ENCODE data around the gene SH3RF1. TPM values are rescaled to one million over a fixed set of nuclear protein-coding genes. Genes with fewer than 3 reads are reported as not detected.

Gene SH3RF1
- total and polyA plus RNA-seq, 10 of the 15 experiments (the other 5 are each of a cell fraction or from before 2014, with no cell fraction given): 4.5 to 22.5 (median 10.4) TPM

- in situ Hi-C loops (cut with MboI) (no loop called here), intact Hi-C loops (cut with micrococcal nuclease; ENCODE audit: unreplicated experiment) (no loop called here)
- no peak for FAIRE-seq
- ChIA-PET RAD21 (ENCODE audit: unreplicated experiment) (interaction anchor here (0.7 to 1.1 kb wide), 2 partner anchors 25 to 127 kb away, joined by 3 read pairs; no protein-coding TSS in a partner anchor), CTCF (interaction anchor here (1.0 kb wide), 1 partner anchor 245 kb away, joined by 3 read pairs; no protein-coding TSS in a partner anchor), SMC1A (ENCODE audit: uncharacterized antibody, unreplicated experiment) (interaction anchor here (0.7 to 1.7 kb wide), 9 partner anchors 9 to 342 kb away, joined by 3 to 7 read pairs (median 3); no protein-coding TSS in a partner anchor), POLR2A (no interaction called here)
- DNase-seq (ENCODE audit: low read depth, low spot score): no peak
- Histone ChIP-seq H3K27ac (ENCODE audit: control insufficient read depth, insufficient read depth) (no peak overlapping the region), H3K4me3 (no peak overlapping the region), H3K9me3 (replicated peaks; ENCODE audit: control insufficient read depth, insufficient read depth, low read length) (no peaks in the 10 kb centered on the region), H3K79me2 (ENCODE audit: control insufficient read depth, insufficient read depth, low read length) (no peaks in the 10 kb centered on the region), H3K27me3 (replicated peaks in 1 of 2; ENCODE audit: control insufficient read depth in 2 of 2, insufficient read depth in 2 of 2, low read length in 1 of 2) (no peaks in the 10 kb centered on the region), H3K9ac (ENCODE audit: control insufficient read depth, insufficient read depth, low read length) (no peak overlapping the region), H4K20me1 (ENCODE audit: control insufficient read depth, insufficient read depth) (no peaks in the 10 kb centered on the region), H3K4me2 (ENCODE audit: control insufficient read depth, insufficient read depth) (no peak overlapping the region), H2AFZ (ENCODE audit: control insufficient read depth, low read depth, low read length) (no peak overlapping the region), H3K4me1 (ENCODE audit: control insufficient read depth, insufficient read depth, low read length) (no peaks in the 10 kb centered on the region; the same call in 1 of the 2 replicates), H3K36me3 (ENCODE audit: control insufficient read depth in 2 of 2, insufficient read depth in 2 of 2, low read length in 1 of 2) (no peaks in the 10 kb centered on the region; a peak in 1 of 4 replicates)
- no peak for TF ChIP-seq BACH1 (IDR thresholded peaks at IDR 0.05; ENCODE audit: borderline replicate concordance)
- no peak for TF ChIP-seq CREB1 (IDR thresholded peaks at IDR 0.05; ENCODE audit: low read depth)
- no peak for TF ChIP-seq NFYA (IDR thresholded peaks at IDR 0.05; ENCODE audit: borderline replicate concordance, low read depth, low read length)
- no peak for TF ChIP-seq POLR2A (IDR thresholded peaks at IDR 0.05; ENCODE audit: low read depth, low read length)
- TF ChIP-seq, protein P1, sequence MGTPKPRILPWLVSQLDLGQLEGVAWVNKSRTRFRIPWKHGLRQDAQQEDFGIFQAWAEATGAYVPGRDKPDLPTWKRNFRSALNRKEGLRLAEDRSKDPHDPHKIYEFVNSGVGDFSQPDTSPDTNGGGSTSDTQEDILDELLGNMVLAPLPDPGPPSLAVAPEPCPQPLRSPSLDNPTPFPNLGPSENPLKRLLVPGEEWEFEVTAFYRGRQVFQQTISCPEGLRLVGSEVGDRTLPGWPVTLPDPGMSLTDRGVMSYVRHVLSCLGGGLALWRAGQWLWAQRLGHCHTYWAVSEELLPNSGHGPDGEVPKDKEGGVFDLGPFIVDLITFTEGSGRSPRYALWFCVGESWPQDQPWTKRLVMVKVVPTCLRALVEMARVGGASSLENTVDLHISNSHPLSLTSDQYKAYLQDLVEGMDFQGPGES (IDR thresholded peaks at IDR 0.05): no peak
- TF ChIP-seq YBX1 (IDR thresholded peaks at IDR 0.05): no peak
- TF ChIP-seq, protein P2, sequence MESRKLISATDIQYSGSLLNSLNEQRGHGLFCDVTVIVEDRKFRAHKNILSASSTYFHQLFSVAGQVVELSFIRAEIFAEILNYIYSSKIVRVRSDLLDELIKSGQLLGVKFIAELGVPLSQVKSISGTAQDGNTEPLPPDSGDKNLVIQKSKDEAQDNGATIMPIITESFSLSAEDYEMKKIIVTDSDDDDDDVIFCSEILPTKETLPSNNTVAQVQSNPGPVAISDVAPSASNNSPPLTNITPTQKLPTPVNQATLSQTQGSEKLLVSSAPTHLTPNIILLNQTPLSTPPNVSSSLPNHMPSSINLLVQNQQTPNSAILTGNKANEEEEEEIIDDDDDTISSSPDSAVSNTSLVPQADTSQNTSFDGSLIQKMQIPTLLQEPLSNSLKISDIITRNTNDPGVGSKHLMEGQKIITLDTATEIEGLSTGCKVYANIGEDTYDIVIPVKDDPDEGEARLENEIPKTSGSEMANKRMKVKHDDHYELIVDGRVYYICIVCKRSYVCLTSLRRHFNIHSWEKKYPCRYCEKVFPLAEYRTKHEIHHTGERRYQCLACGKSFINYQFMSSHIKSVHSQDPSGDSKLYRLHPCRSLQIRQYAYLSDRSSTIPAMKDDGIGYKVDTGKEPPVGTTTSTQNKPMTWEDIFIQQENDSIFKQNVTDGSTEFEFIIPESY (IDR thresholded peaks at IDR 0.05): no peak
- no peak for TF ChIP-seq ETV6 (conservative IDR thresholded peaks at IDR 0.05 in 1 of 2, IDR thresholded peaks at IDR 0.05 in 1 of 2; ENCODE audit: borderline replicate concordance in 1 of 2, low read depth in 1 of 2)
- TF ChIP-seq ASH2L (IDR thresholded peaks at IDR 0.05; ENCODE audit: borderline replicate concordance, low read depth): no peak
- no peak for TF ChIP-seq RAD51 (IDR thresholded peaks at IDR 0.05)
- TF ChIP-seq GATAD2B (conservative IDR thresholded peaks at IDR 0.05; ENCODE audit: low read depth): no peak
- TF ChIP-seq PAX5 (IDR thresholded peaks at IDR 0.05; ENCODE audit: borderline replicate concordance, low read depth, low read length): no peak
- TF ChIP-seq TARDBP (IDR thresholded peaks at IDR 0.05; ENCODE audit: borderline replicate concordance): no peak
- TF ChIP-seq FOXM1 (IDR thresholded peaks at IDR 0.05; ENCODE audit: low read depth, low read length): no peak
- no peak for TF ChIP-seq LARP7 (IDR thresholded peaks at IDR 0.05)
- TF ChIP-seq ZBED1 (IDR thresholded peaks at IDR 0.05; ENCODE audit: borderline replicate concordance): no peak
- ATAC-seq: no peak
- no TSS peak for BruUV-seq (replicated peaks)
- 78% methylated on average over 9 of the region's 9 CpGs for WGBS (ENCODE audit: insufficient coverage, insufficient replicate concordance, low lambda C conversion rate, missing lambda C conversion rate)
These were observed 127.4 kb downstream of the SH3RF1 start for GRCh38 chr4:169143335-169143734.

Data from GM12878 (cell line).